Trophoblast cell (in vitro differentiated cells and primary cell): ENCODE data around the gene SLC25A41.

Experiments used
- DNase-seq, 2 donors: peaks; one replicate each; pipeline ENCODE4 v3.0.0-alpha.2; 2016
- H2AFZ ChIP-seq: 2 replicates; pipeline ENCODE4 v1.6.1; 2013; ENCODE audit warnings: low read length, moderate library complexity, mild to moderate bottlenecking; ENCODE audit not compliant: insufficient read depth, poor library complexity
- H2AK5ac ChIP-seq: 2 replicates; pipeline ENCODE4 v1.6.1; 2013; ENCODE audit warnings: mild to moderate bottlenecking, low read length
- H2BK120ac ChIP-seq: 2 replicates; pipeline ENCODE4 v1.6.1; 2013; ENCODE audit warnings: low read length, mild to moderate bottlenecking, moderate library complexity; ENCODE audit not compliant: insufficient read depth, poor library complexity
- H2BK12ac ChIP-seq: 2 replicates; pipeline ENCODE4 v1.6.1; 2013; ENCODE audit warnings: mild to moderate bottlenecking, low read length, moderate library complexity
- H2BK5ac ChIP-seq: 2 replicates; pipeline ENCODE4 v1.6.1; 2013; ENCODE audit warnings: low read length, low read depth, moderate library complexity, mild to moderate bottlenecking; ENCODE audit not compliant: poor library complexity
- H3K14ac ChIP-seq: 2 replicates; pipeline ENCODE4 v1.6.1; 2013; ENCODE audit warnings: mild to moderate bottlenecking, low read length
- H3K18ac ChIP-seq: 2 replicates; pipeline ENCODE4 v1.6.1; 2013; ENCODE audit warnings: mild to moderate bottlenecking, low read length
- H3K23ac ChIP-seq: 2 replicates; pipeline ENCODE4 v1.6.1; 2013; ENCODE audit warnings: low read length
- H3K27ac ChIP-seq: 2 replicates; pipeline ENCODE4 v1.5.1; 2013; ENCODE audit warnings: low read depth, mild to moderate bottlenecking, inconsistent platforms, low read length, moderate library complexity
- H3K27me3 ChIP-seq: 2 replicates; pipeline ENCODE4 v1.6.1; 2013; ENCODE audit warnings: inconsistent platforms, mild to moderate bottlenecking, low read length, moderate library complexity; ENCODE audit not compliant: insufficient read depth
- H3K36me3 ChIP-seq, 2 experiments: 1 replicate in 1 of 2; 2 replicates in 1 of 2; pipeline ENCODE4 v1.6.1; 2013; ENCODE audit warnings: low read length in 2 of 2, mild to moderate bottlenecking in 2 of 2, moderate library complexity in 1 of 2; ENCODE audit not compliant: insufficient read depth in 2 of 2, control insufficient read depth in 1 of 2
- H3K4ac ChIP-seq: 2 replicates; pipeline ENCODE4 v1.6.1; 2013; ENCODE audit warnings: low read depth, mild to moderate bottlenecking, low read length, moderate library complexity
- H3K4me1 ChIP-seq, 2 experiments: 1 replicate in 1 of 2; 2 replicates in 1 of 2; pipeline ENCODE4 v1.6.1; 2013; ENCODE audit warnings: low read length in 2 of 2, mild to moderate bottlenecking in 2 of 2, moderate library complexity in 1 of 2; ENCODE audit not compliant: insufficient read depth in 2 of 2, control insufficient read depth in 1 of 2
- H3K4me2 ChIP-seq: 2 replicates; pipeline ENCODE4 v1.6.1; 2013; ENCODE audit warnings: inconsistent platforms, mild to moderate bottlenecking, low read length, moderate library complexity
- H3K4me3 ChIP-seq: 2 replicates; pipeline ENCODE4 v1.5.1; 2013; ENCODE audit warnings: mild to moderate bottlenecking, low read depth, low read length, inconsistent platforms
- H3K79me1 ChIP-seq: one replicate; pipeline ENCODE4 v1.6.1; 2013; ENCODE audit warnings: low read length
- H3K79me2 ChIP-seq: 2 replicates; pipeline ENCODE4 v1.6.1; 2013; ENCODE audit warnings: low read length, mild to moderate bottlenecking; ENCODE audit not compliant: control insufficient read depth, insufficient read depth, poor library complexity
- H3K9ac ChIP-seq: 2 replicates; pipeline ENCODE4 v1.6.1; 2013; ENCODE audit warnings: mild to moderate bottlenecking, low read length
- H3K9me3 ChIP-seq: 2 replicates; pipeline ENCODE4 v1.6.1; 2013; ENCODE audit warnings: low read depth, mild to moderate bottlenecking, control low read depth, inconsistent platforms, low read length; ENCODE audit not compliant: insufficient read depth
- H4K12ac ChIP-seq: 2 replicates; pipeline ENCODE4 v1.6.1; 2013; ENCODE audit warnings: low read depth, mild to moderate bottlenecking, low read length, moderate library complexity
- H4K8ac ChIP-seq: 2 replicates; pipeline ENCODE4 v1.6.1; 2013; ENCODE audit warnings: low read depth, mild to moderate bottlenecking, low read length, moderate library complexity
- H4K91ac ChIP-seq: one replicate; pipeline ENCODE4 v1.6.1; 2013; ENCODE audit warnings: low read depth, mild to moderate bottlenecking, low read length, moderate library complexity
- whole genome bisulfite sequencing: extraction: QIAGEN DNeasy Blood & Tissue Kit; methylation state at CpG from one replicate; pipeline ENCODE4 v1.1.7; 2013; ENCODE audit warnings: missing lambda C conversion rate; ENCODE audit not compliant: insufficient read length, insufficient coverage; ENCODE audit errors: extremely low coverage; 5-methylcytosine and 5-hydroxymethylcytosine counted together

SLC25A41 gene

GRCh38 chr19:6416658-6417405 lies 16.7 kb downstream of the SLC25A41 start:
- no peak overlapping the region for H4K12ac ChIP-seq
- H3K23ac ChIP-seq = no peak overlapping the region
- peaks cover 13% of the 10 kb centered on the region for H3K79me2 ChIP-seq
- no peak overlapping the region for H3K4me2 ChIP-seq
- no peaks in the 10 kb centered on the region for H3K79me1 ChIP-seq
- H3K27me3 ChIP-seq = no peaks in the 10 kb centered on the region
- H3K9ac ChIP-seq = no peak overlapping the region
- H2BK5ac ChIP-seq = no peak overlapping the region
- no peak overlapping the region for H3K4ac ChIP-seq
- WGBS = no CpG with 5 or more reads among the region's 29 CpGs
- H2BK12ac ChIP-seq = no peak overlapping the region
- no peak overlapping the region for H2AFZ ChIP-seq
- no peaks in the 10 kb centered on the region for H3K4me1 ChIP-seq
- no peak overlapping the region for H2BK120ac ChIP-seq
- H4K8ac ChIP-seq = no peak overlapping the region
- DNase-seq = no peak
- no peak overlapping the region for H3K4me3 ChIP-seq
- no peak overlapping the region for H3K18ac ChIP-seq
- no peak overlapping the region for H3K14ac ChIP-seq
- H3K36me3 ChIP-seq = peaks cover 81 to 84% of the 10 kb centered on the region in 2 experiments
- no peak overlapping the region for H2AK5ac ChIP-seq
- H3K27ac ChIP-seq = no peak overlapping the region
- no peak overlapping the region for H4K91ac ChIP-seq
- H3K9me3 ChIP-seq = peaks cover 3% of the 10 kb centered on the region

- Histone ChIP-seq H2BK120ac (no peak overlapping the region), H3K9me3 (peaks cover 1% of the 10 kb centered on the region), H3K27ac (no peak overlapping the region), H3K79me2 (peaks cover 3% of the 10 kb centered on the region), H4K8ac (no peak overlapping the region), H2AK5ac (no peak overlapping the region), H4K91ac (no peak overlapping the region), H3K9ac (no peak overlapping the region), H3K23ac (no peak overlapping the region), H2AFZ (no peak overlapping the region), H3K14ac (no peak overlapping the region), H3K4ac (no peak overlapping the region), H3K4me3 (no peak overlapping the region), H3K27me3 (no peaks in the 10 kb centered on the region), H3K18ac (no peak overlapping the region), H3K4me2 (no peak overlapping the region), H3K36me3 (peaks cover 69 to 73% of the 10 kb centered on the region in 2 experiments), H2BK12ac (no peak overlapping the region), H3K79me1 (no peaks in the 10 kb centered on the region), H3K4me1 (no peaks in the 10 kb centered on the region), H2BK5ac (no peak overlapping the region), H4K12ac (no peak overlapping the region)
- no CpG with 5 or more reads among the region's 32 CpGs for WGBS
- no peak for DNase-seq
Measured at GRCh38 chr19:6415591-6416190, 17.9 kb downstream of the SLC25A41 start.

DNA sequence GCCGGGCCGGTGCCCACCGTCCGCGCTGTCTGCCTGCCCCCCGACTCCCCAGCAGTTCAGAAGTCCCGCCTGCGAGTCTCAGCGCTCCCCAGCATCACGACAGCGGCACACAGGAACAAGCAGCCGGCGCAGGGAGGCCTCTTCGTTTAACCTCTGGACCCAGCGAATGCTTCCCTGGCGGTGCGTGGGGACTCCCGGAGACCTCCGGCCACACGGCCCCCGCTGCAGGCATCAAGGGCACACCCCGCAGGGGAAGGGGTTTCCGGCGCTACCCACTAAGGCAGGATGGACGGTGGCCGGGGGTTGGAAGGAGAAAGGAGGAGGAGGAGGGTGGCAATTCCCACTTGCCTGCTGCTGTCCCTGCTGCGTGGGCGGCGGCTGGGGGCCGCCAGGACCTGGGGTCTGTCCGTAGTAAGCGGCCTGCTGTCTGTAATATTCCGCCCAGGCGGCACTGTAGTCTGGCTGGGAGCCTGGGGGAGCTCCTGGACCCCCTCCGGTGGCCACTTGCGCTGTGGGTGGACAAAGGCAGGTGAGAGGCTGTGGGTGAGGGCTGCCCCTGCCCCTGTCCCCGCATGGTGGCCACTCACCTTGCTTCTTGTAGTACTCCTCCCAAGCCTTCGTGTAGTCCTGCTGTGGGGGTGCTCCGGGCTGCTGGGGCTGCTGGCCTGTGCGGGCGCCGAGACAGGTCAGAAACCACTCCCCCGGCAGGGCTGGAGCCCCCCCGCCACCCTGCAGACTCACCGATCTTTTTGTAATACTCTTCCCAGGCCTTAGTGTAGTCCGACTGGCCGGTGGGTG lies 18.6 kb downstream of the SLC25A41 start:
- no peak overlapping the region for H4K8ac ChIP-seq
- H2BK12ac ChIP-seq = no peak overlapping the region
- peaks cover 1% of the 10 kb centered on the region for H3K9me3 ChIP-seq
- peaks cover 62 to 66% of the 10 kb centered on the region in 2 experiments for H3K36me3 ChIP-seq
- no peak overlapping the region for H3K4me3 ChIP-seq
- no peak overlapping the region for H2AK5ac ChIP-seq
- no peak overlapping the region for H2BK5ac ChIP-seq
- H3K27me3 ChIP-seq = no peaks in the 10 kb centered on the region
- H3K14ac ChIP-seq = no peak overlapping the region
- no peak overlapping the region for H3K4ac ChIP-seq
- no peak overlapping the region for H2BK120ac ChIP-seq
- WGBS = no CpG with 5 or more reads among the region's 47 CpGs
- no peak overlapping the region for H3K9ac ChIP-seq
- no peak overlapping the region for H3K4me2 ChIP-seq
- no peak overlapping the region for H3K23ac ChIP-seq
- no peak overlapping the region for H3K27ac ChIP-seq
- no peak overlapping the region for H4K12ac ChIP-seq
- H4K91ac ChIP-seq = no peak overlapping the region
- H3K18ac ChIP-seq = no peak overlapping the region
- H3K4me1 ChIP-seq = no peaks in the 10 kb centered on the region
- H2AFZ ChIP-seq = no peak overlapping the region
- no peak for DNase-seq
- H3K79me2 ChIP-seq = no peaks in the 10 kb centered on the region
- H3K79me1 ChIP-seq = no peaks in the 10 kb centered on the region

DNA sequence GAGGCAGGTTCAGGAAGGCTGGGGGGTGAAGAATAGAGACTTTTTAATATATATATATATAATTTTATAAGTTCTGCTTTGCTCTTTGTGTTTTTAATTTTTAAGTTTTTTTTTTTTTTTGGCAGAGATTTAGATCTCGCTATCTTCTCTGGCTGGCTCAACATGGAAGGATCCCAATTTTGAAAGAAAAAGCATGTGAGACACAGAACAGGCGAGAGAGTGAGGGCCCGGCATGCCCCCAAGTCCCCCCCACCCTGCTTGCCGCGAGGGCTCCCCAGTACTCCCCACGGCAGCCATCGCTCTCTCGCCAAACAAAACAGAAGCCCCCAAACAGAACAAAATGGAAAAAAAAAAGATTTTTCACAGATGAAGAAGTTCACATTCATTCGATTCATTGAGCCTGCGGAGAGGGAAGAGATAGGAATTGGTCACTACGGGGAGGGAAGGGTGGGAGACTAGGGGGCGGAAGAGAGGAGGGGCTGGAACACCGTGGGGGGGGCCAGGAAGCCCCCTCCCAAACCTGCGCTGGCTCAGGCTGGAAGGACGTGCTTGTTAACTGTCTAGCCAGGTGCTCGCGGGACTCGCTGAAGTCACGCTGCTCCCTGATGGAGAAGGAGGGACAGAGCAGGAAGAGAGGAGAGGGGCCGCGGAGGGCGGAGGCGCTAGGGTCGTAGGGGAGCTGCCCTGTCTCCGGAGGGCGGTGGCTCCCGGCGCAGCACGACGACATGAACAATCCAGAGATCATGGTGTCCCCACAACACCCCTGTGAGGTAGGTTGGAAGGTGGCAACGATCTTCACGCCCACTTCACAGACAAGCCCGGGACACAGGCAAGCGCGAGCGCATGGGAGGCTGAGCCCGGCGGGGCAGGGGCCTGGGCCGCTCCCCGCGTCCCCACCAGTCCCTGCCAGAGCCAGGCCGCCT lies 19.6 kb downstream of the SLC25A41 start:
- H3K79me2 ChIP-seq = no peaks in the 10 kb centered on the region
- no peak overlapping the region for H2BK120ac ChIP-seq
- no peak overlapping the region for H3K4me3 ChIP-seq
- no CpG with 5 or more reads among the region's 42 CpGs for WGBS
- H3K4ac ChIP-seq = no peak overlapping the region
- no peak overlapping the region for H2AFZ ChIP-seq
- H3K27me3 ChIP-seq = no peaks in the 10 kb centered on the region
- no peak overlapping the region for H3K23ac ChIP-seq
- no peak overlapping the region for H2AK5ac ChIP-seq
- no peak overlapping the region for H4K12ac ChIP-seq
- no peak for DNase-seq
- H3K9ac ChIP-seq = no peak overlapping the region
- H4K8ac ChIP-seq = no peak overlapping the region
- H3K79me1 ChIP-seq = no peaks in the 10 kb centered on the region
- peaks cover 52 to 56% of the 10 kb centered on the region in 2 experiments for H3K36me3 ChIP-seq
- no peaks in the 10 kb centered on the region for H3K4me1 ChIP-seq
- no peak overlapping the region for H2BK12ac ChIP-seq
- no peak overlapping the region for H3K18ac ChIP-seq
- H3K4me2 ChIP-seq = no peak overlapping the region
- no peak overlapping the region for H2BK5ac ChIP-seq
- H3K9me3 ChIP-seq = peaks cover 1% of the 10 kb centered on the region
- H3K27ac ChIP-seq = no peak overlapping the region
- H3K14ac ChIP-seq = no peak overlapping the region
- H4K91ac ChIP-seq = no peak overlapping the region
